GM19023 (cell line): ENCODE results near the gene SPATA13.

Source experiments
- ATAC-seq: cut with Tn5 transposase; IDR thresholded peaks from one replicate; pipeline ENCODE4 v1.9.1; 2021; ENCODE audit warnings: mild to moderate bottlenecking, moderate library complexity; ENCODE audit not compliant: unreplicated experiment

Gene SPATA13

DNA sequence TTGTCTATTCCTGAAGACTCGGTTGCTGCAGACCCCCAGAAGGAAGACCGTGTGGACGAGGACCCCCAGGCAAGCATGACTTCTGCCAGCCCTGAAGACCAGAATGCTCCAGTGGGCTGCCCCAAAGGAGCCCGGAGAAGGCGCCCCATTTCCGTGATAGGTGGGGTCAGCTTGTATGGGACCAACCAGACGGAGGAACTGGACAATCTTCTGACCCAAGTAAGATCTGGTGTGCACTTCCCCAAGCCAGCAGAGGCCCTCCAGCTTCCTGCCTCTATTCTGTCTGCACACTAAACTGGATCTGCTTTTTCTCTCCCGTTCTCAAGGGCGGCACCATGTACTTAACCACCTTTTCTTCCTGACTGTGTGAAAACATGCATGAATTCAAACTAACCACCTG, 89.1 kb downstream of the SPATA13 start:
- no peak for ATAC-seq

DNA sequence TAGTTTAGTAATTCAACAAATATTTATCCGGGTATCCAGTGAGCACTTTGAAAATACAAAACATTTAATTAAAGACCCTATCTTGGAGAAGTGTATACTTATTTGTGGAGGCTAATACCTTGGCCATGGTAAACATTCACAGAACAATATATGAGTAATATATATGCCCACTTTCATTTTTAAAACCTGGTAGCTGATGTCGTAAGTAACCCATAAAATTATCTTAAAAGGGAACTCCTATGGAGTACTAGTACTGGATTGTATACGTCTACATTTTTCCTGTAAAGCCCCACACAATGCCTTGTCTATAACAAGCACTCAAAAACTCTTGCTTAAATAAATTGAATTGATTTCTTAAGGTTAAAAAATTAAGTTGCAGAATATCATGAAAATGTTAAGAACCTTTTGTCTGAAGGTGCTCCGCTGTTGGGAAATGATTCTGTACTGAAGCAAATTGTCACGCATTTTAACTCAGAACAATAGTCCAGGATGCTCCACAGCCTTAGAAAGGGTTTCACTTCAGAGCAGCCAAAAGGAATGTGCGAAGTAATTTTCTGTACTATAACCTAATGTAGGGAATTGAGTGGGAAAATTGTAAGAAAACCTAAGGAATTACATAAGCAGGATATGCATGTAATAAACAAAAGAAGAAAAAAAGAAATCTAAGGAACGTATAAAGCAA, 90.0 kb downstream of the SPATA13 start:
- ATAC-seq = no peak

DNA sequence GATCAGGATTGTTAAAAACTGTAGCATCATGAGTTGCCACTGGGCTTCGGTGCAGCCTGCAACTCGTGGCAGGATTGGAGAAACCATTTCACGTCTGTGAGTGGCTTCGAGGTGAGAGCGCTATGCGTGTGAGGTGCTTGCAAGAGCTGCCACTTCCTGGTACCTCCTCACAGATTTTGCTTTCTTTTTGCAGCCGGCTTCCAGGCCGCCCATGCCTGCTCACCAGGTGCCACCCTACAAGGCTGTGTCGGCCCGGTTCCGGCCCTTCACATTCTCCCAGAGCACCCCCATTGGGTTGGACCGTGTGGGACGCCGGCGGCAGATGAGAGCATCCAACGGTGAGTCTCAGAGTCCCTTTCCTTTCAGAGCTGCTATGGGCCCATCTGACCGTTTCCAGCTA, 91.0 kb downstream of the SPATA13 start:
- ATAC-seq = no peak

DNA sequence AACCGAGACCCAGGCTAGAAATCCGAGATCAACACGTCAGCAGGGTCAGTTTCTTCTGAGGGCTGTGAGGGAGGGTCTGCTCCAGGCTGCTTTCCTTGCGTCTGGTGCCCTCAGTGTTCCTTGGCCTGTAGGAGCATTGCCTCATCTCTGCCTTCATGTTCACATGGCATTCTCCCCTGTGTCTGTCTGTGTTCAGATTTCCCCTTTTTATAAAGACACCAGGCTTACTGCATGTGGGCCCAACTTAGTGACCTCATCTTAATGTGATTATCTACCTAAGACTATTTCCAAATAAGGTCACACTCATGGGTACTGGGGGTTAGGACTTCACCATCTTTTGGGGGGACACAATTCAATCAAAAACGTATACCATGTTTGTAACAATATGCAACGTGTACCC, 91.6 kb downstream of the SPATA13 start:
- ATAC-seq = no peak

DNA sequence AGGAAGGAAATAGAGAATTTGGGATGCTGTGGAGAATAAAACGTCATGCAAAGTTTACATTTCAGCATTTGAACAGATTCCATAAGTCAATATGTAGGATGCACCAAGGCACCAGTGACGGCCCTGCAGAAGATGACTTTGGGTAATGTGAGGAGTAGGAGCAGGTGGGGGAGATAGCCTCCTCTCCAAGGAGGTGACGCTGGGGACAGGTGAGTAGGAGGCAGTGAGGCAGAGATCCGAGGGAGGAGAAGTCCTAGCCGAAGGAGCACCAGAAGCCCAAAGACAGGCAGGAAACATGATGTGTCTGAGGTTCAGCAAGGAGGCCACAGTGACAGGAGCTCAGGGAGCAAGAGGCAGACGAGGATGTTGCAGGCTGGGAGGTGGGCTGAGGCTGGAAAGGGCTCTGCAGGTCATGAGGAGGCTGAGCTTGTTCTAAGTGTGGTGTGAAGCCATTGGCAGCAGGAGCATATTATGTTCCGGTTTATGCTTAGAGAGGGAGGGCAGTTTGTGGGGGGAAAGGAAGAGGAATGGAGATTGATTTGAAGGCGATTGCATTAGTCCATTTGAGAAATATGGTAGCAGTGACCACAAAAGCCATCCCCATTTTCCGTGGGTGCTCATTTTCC, 93.1 kb downstream of the SPATA13 start:
- no peak for ATAC-seq

DNA sequence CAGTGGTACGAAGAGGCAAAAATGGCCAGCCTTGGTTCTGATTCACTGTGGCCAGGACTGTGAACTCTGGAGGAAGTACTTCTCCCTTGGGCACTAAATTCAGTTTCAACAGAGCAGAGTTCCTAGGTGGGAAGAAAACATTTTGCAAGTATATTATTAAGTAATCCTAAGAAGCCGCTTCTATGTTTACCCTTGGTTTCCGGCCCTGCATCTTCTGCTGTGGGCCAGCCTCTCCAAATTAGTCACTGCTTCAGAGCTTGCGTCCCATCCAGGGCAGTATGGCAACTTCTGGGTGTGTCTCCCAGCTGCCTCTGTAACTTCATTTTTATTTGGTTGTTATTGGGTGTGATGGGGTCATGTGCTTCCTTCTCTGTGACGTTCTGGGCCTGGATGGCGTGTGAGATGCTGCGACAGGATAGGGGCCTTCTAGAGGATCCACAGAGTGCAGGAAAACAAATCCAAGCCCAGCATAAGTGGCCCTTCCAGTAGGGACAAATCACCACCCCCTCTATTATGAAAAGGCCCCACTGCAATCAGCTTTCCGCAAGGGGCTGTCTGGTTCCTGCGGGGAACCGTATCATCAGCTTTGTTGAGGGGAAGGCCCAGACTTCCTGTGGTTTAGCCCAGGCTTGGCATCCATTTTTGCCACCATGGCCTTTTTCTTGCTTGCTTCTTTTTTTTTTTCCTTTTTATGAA, 93.8 kb downstream of the SPATA13 start:
- no peak for ATAC-seq

DNA sequence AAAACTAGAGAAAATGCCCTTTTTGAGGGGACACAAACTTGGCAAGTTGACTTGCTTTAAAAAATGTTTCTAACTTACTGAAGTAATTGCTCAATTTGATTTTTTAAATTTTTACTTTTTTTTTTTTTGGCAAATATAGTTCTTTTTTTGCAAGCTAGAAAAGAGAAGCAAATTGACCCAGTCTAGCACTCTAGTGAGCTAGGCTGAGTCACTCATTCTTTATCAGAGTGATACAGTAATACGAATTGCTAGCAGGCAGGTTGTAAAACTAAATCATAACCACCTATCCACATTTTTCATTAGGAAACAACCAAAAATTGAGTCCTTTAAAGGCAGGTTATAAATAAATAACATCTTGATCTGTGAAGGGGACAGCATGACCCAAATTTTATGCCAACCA, 97.0 kb downstream of the SPATA13 start:
- ATAC-seq = no peak

DNA sequence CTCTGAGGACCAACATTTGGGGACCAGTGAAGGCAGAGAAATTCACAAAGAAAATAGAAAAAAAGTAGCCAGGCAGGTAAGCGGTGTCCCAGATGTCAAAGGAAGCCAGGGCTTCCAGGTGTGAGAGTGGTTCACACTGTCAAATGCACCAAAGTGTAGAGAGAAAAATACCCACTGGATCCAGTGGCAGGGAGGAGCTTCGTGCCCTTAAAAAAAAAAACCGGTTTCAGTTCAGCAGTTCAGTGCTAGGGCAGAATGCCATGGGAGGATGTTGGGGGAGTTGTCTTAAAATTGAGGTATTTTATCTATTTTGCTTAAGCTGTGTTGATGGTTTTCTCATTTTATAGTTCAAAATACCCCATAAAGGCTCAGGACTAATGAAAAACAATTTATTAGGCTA, 101.0 kb downstream of the SPATA13 start:
- no peak for ATAC-seq

DNA sequence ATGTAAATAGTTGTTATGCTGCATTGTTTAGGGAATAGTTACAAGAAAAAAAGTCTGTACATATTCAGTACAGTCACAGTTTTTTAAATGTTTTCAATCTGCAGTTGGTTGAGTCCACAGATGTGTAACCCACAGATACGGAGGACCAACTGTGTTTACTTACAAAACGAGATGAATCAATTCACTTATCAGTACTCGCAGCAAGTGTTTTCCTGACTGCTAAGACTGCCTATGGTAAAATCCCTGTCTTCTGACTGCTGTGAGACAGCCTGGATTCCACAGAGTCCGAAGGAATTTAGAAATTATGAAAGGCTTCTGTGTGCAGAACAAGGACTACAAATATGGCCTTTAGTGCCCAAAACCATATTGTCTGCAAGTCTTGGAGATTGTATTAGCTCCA, 103.1 kb downstream of the SPATA13 start:
- ATAC-seq = no peak

DNA sequence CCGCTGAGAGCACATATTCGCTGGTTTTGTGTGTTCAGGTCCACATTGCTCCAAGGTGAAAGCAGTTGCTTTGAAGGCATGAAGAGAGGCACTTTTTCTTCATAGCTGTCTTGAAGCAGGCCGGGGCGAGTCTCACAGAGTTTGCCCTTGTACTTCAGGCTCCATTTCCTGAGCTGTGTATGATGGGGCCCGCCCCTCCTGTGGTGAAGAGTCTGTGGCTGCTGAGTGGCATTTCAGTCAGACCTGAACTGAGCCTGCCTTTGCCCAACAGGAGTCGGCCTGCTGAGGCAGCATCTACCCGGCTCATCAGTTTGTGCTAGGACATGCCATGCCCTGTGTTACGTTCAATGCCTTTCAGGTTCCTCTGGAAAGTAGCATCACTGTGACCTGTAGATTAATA, 104.5 kb downstream of the SPATA13 start:
- ATAC-seq = peak; percentile 83

DNA sequence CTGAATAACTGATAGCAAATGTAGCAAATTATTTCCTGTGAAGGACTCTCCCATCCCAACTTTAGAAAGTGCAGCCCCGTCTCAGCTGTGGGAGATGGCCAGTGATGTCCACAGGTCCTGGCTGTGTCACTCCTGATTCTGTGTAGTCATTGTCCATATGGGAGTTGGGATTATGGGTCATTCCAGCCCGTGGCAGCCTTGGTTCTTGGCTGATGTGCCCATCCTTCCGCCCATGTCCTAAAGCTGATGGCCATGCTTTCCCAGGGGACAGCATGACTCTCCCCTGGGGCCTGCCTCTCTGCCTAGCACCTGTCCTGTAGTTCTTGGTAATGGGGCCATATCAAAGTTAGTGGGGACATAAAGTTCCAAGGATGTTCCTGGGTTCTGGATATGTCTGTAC, 104.9 kb downstream of the SPATA13 start:
- ATAC-seq = no peak

DNA sequence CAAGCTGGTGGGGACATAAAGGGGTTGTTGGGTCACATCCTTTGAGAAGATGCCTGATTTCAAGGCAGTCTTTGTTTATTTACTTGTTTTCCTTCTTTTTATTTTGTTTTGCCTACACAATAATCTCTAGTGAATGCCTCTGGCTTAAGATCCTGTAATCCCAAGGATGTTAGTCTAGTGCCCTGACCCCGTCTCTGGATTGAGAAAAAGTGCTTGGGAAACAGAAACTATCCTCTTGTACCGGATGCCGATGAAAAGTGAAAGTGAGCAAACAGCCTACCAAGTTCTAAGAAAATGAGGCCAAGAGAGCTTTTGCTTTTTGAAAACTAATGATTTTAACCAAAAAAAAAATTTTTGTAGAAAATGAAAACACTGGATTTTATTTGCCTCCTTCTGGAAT, 106.8 kb downstream of the SPATA13 start:
- ATAC-seq = no peak

DNA sequence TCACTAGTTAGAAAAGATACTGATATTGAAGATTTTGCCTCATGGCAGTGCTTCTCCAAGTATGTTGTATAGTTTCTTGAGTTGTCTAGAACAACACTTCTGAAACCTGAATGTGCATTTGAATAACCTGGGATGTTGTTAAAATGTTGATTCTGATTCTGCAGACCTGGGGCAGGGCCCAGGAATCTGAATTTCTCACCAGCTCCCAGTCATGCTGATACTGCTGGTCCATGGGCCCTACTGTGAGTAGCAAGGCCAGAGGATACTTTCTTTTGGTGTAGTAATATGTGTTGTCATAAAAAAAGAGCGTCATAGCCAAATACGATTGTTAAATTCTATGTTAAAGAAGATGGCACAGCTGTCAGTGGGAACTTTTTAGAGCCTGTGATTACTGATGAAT, 107.3 kb downstream of the SPATA13 start:
- ATAC-seq = no peak

DNA sequence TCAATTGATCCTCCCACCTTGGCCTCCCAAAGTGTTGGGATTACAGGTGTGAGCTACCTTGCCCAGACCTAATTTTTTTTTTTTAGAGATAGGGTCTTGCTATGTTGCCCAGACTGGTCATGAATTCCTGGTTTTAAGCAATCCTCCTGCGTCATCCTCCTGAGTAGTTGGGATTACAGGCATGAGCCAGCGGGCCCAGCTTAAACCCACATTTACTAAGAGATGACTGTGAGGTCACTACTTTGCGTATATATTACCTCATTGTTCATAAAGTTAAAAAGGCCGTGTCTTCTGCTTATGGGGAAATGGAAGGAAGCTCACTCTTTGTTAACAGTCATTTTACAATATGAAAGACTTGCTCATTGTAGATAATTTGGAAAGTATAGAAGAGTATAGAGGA, 109.3 kb downstream of the SPATA13 start:
- no peak for ATAC-seq

DNA sequence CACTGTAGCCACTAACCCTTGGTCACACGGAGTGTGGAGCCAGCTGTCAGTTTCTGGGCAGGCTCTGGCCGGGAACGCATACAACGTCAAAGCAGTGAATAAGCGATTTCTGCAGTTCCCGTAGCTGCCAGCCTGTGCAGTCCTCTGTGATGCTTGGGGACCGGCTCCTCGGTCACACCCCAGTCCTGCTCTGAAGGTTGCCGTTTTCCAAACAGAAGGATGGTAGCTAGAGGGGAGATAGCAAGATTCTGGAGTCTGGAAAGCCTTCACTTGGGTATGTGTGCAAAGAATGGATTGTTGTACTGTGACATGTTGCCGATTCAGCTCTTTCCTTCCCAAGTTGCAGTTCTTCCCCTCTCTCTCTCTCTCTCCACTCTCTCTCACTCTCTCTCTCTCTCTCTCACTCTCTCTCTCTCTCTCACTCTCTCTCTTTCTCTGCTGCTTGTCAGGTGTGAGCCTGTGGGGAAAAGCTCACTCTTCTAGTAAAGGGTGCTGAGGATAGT, 110.2 kb downstream of the SPATA13 start:
- ATAC-seq = peak; percentile 60

DNA sequence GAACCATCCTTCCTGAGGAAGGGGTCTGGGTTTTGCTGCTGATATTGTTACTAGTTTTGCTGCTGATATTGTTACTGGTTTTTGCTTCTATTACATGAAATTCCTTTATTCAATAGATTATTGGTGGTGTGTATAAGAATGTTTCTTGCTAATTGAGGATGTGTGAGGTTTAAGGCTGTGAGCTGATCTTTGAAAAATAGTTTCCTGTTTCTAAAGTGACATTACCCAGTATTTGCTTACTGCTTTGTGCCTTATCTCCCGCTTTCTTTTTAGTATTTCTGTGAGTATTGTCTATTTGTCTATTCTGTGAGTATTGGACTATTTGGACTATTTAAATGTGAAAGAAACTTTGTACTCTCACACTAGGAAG, 110.7 kb downstream of the SPATA13 start:
- ATAC-seq = no peak

DNA sequence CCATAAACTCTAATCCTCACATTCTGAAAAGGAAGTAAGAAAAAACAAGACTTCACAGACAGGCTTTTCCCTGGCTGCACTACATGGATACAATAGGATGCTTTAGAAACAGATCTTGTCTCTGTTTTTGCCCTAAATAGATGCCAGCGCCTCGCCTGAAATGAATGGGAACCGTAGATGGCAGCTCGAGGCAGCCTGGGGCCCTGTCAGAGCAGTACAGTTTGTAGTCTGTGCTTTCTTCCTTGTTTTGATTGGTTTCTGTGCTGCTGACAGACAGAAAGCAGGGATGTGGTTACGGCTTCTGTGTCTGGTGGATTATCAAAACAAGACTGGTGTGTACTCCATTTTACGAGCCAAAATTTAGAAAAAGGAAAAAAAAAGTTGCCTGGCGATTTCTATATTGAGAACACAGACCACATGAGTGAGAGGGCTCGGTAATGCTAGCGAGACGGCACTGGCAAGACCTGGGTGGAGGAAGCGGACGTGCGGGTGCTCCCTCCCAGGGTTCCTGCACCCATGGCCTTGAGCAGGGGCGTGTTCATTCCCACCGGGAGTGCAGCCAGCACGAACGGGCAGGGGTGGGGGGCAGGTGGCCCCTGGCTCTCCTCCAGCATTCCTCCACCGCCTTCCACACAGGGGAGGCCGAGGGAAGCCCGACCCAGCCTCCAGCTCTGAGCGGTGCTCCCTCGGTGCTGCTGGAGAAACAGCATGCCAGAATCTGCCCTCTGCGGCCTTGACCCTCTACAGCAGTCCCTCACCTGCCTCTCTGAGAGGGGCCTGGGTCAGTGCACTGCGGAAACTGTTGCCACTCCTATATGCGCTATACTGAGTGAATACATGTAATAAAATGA, 111.3 kb downstream of the SPATA13 start:
- peak; percentile 45 for ATAC-seq

DNA sequence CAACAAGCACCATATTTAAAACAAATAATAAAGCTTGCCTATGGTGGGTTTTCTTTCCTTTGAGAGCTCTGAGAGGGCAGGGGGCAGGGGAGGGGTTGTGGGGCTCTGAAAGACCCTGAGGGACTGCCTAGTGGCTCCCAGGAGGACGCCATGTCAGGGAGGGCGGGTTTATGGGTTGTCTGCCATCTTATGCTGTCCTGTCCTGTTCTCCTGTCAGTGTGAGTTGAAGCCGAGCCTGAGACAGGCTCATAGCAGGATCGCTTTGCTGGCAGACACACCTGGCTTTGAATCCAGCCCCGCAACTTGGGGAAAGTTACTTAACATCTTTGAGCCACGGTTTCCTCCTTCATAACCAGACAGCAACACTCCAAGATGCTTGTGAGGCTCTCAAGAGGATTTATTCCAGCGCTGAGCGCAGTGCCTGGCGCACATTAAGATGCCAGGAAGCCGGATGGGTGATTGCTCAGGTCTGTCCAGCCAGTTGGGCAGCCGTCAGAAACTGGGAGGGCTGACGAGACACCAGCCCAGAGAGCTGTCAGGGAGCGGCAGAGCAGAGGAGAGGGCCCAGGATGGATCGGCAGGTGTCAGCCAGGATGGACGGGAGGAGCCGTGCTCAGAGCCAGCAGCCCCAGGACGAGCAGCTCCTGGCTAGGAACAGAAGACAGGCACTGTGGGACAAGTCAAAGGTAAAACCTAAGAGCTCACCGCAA, 112.1 kb downstream of the SPATA13 start:
- no peak for ATAC-seq

DNA sequence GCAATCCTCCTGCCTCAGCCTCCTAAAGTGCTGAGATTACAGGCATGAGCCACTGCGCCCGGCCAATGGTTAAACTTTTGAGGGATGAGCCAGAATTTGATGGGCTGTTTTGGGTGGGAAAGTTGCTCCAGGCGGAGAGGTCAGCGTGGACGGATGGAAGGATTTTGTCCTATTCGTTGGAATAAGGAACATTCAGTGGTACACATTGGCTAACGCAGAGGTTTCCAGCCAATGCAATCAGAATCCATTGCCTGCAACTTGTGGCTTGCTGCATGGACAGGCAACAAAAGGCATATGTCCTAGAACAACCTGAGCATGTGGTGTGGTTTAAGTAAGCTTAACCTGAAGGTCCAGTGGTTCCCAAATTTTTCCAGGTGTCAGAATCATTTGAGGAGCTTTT, 113.4 kb downstream of the SPATA13 start:
- no peak for ATAC-seq

DNA sequence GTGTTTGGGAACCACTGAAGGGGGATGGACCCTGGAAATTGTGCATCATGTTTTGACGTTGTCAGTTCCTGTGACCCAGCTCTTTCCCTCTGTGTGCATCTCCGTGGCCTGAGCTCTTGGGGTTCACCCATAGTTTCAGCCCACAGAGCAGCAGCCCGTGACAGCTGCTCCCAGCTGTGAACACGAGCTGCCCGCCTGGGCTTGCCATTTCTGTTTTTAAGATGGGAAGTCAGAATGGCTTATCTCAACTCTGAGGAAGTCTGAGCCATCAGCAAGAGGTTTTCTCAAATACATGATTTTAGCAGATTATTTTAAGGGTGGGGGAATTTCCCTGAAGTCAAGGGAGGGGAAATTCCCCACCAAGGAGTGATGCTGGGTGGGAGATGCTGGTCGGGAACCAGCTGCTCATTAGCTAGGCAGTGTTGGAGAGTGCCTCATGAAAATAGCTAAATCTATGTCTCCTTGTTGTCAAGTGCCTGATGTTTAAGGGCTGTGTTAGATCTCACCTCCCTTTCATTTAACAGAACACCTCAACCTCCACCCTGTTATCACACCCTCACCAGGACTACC, 114.0 kb downstream of the SPATA13 start:
- peak; percentile 54 for ATAC-seq
